ENCODE data around the gene PCDH12.

PCDH12 gene

DNA sequence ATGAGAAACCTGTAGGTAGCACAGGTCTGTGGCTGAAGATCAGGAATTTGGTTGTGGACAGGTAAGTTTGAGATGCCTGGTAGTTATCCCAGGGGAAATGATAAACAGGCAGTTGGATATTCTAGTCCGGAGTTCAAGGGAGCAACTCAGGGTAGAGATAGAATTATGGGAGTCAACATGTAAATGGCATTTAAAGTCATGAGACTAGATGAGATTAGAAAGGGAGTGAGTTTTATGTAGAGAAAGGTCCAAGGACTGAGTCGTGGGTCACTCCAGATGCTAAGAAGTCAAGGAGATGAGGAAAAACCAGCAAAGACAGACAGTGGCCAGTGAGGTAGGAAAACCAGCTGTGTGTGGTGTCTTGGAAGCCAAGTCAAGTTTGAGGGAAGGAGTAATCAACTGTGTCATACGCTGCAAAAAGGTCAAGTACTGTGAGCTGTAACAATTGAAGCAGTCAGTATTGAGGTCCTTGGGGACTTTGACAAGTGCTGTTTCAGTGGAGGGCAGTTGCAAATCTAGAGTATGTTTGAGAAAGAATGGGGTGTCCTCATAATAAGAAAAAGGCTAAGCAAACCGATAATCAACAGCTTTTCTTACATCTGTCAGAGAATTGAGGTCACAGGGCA, 36.6 kb upstream of the PCDH12 start:
- Histone ChIP-seq H3K27ac (ENCODE audit: low read depth, low read length) (no peak overlapping the region), H3K23ac (ENCODE audit: low read length) (no peak overlapping the region), H4K12ac (ENCODE audit: low read depth, low read length) (no peak overlapping the region), H3K4ac (ENCODE audit: low read depth, low read length) (no peak overlapping the region), H3K79me1 (ENCODE audit: low read length) (no peaks in the 10 kb centered on the region), H4K91ac (ENCODE audit: low read depth, low read length) (no peak overlapping the region), H3K4me2 (ENCODE audit: low read length) (no peak overlapping the region), H3K4me3 (ENCODE audit: low read depth, low read length) (no peak overlapping the region), H3K18ac (ENCODE audit: low read length) (no peak overlapping the region), H4K8ac (ENCODE audit: low read depth, low read length) (no peak overlapping the region), H3K79me2 (ENCODE audit: control insufficient read depth, insufficient read depth, low read length, poor library complexity) (no peaks in the 10 kb centered on the region), H3K27me3 (ENCODE audit: insufficient read depth, low read length) (no peaks in the 10 kb centered on the region), H2BK5ac (ENCODE audit: low read depth, low read length, poor library complexity) (no peak overlapping the region), H2BK12ac (ENCODE audit: low read length) (no peak overlapping the region), H3K4me1 (ENCODE audit: control insufficient read depth in 1 of 2, insufficient read depth in 2 of 2, low read length in 2 of 2) (peaks cover 0 to 2% of the 10 kb centered on the region in 2 experiments), H2AK5ac (ENCODE audit: low read length) (no peak overlapping the region), H3K36me3 (ENCODE audit: control insufficient read depth in 1 of 2, insufficient read depth in 2 of 2, low read length in 2 of 2) (peaks cover 11 to 23% of the 10 kb centered on the region in 2 experiments), H3K9ac (ENCODE audit: low read length) (no peak overlapping the region), H2BK120ac (ENCODE audit: insufficient read depth, low read length, poor library complexity) (no peak overlapping the region), H2AFZ (ENCODE audit: insufficient read depth, low read length, poor library complexity) (no peak overlapping the region), H3K14ac (ENCODE audit: low read length) (no peak overlapping the region), H3K9me3 (ENCODE audit: insufficient read depth, low read depth, low read length) (no peaks in the 10 kb centered on the region)
- no peak for DNase-seq
- WGBS (ENCODE audit: extremely low coverage, insufficient coverage, insufficient read length), result no CpG with 5 or more reads among the region's 4 CpGs

DNA sequence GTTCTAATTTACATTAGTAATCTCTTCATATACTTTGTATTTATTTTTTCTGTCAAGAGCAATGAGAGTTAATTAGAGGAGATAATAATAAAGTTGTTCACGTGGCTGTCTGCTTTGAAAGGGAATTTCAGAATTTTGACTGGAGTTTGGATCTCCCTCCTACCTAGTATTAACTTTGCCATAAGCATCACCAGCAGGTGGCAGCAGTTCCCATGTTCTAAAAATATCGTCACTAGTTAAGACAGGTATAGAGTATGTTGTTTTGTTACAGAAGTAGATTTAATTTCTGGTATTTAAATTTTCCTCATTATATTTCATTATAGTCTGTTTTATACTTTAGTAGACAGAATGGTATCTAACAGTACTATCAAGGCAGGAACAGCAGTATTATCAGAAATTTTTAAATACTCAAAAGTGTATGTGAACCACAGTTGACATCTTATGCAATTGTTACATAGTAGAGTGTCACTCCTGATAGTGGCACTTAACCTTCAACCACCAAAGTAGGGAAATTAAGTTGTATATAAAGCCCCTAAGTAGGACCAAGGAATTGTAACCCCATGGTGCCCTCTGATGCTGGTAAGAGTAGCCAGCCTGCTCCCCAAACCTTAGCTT, 34.5 kb upstream of the PCDH12 start:
- Histone ChIP-seq H3K23ac (ENCODE audit: low read length) (no peak overlapping the region), H3K4ac (ENCODE audit: low read depth, low read length) (no peak overlapping the region), H3K9me3 (ENCODE audit: insufficient read depth, low read depth, low read length) (no peaks in the 10 kb centered on the region), H2BK12ac (ENCODE audit: low read length) (no peak overlapping the region), H3K27ac (ENCODE audit: low read depth, low read length) (no peak overlapping the region), H3K79me2 (ENCODE audit: control insufficient read depth, insufficient read depth, low read length, poor library complexity) (no peaks in the 10 kb centered on the region), H4K12ac (ENCODE audit: low read depth, low read length) (no peak overlapping the region), H3K36me3 (ENCODE audit: control insufficient read depth in 1 of 2, insufficient read depth in 2 of 2, low read length in 2 of 2) (peaks cover 13 to 19% of the 10 kb centered on the region in 2 experiments), H2AK5ac (ENCODE audit: low read length) (no peak overlapping the region), H3K4me1 (ENCODE audit: control insufficient read depth in 1 of 2, insufficient read depth in 2 of 2, low read length in 2 of 2) (peaks cover 0 to 2% of the 10 kb centered on the region in 2 experiments), H4K8ac (ENCODE audit: low read depth, low read length) (no peak overlapping the region), H3K79me1 (ENCODE audit: low read length) (no peaks in the 10 kb centered on the region), H4K91ac (ENCODE audit: low read depth, low read length) (no peak overlapping the region), H3K4me3 (ENCODE audit: low read depth, low read length) (no peak overlapping the region), H2BK120ac (ENCODE audit: insufficient read depth, low read length, poor library complexity) (no peak overlapping the region), H3K27me3 (ENCODE audit: insufficient read depth, low read length) (no peaks in the 10 kb centered on the region), H2AFZ (ENCODE audit: insufficient read depth, low read length, poor library complexity) (no peak overlapping the region), H3K18ac (ENCODE audit: low read length) (no peak overlapping the region), H3K9ac (ENCODE audit: low read length) (no peak overlapping the region), H2BK5ac (ENCODE audit: low read depth, low read length, poor library complexity) (no peak overlapping the region), H3K14ac (ENCODE audit: low read length) (no peak overlapping the region), H3K4me2 (ENCODE audit: low read length) (no peak overlapping the region)
- no CpG with 5 or more reads among the region's 2 CpGs for WGBS (ENCODE audit: extremely low coverage, insufficient coverage, insufficient read length)
- DNase-seq, result peak; percentile 73 to 93

DNA sequence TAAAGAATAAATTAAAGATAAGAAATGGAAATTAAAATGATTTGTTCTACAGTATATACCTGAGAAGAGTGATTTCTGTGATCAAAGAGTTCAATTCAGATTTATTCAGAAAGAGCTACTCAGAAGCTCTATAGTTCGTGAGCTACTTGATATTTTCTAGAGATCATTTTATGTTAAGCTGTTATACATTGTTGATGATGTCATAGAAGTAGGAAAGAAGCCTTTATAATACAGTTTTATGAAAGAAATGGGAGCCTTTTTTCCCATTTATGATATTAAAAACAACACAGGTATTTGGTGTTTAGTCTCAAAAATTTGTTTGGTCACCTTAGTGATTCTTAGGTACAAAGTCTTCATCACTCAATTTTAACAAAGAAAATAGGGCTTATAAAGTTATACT, 31.7 kb upstream of the PCDH12 start:
- no peak overlapping the region for H2AFZ ChIP-seq (ENCODE audit: insufficient read depth, low read length, poor library complexity)
- no peaks in the 10 kb centered on the region for H3K9me3 ChIP-seq (ENCODE audit: insufficient read depth, low read depth, low read length)
- H2BK120ac ChIP-seq (ENCODE audit: insufficient read depth, low read length, poor library complexity), result no peak overlapping the region
- H3K14ac ChIP-seq (ENCODE audit: low read length), result no peak overlapping the region
- DNase-seq, result no peak
- H3K36me3 ChIP-seq (ENCODE audit: control insufficient read depth in 1 of 2, insufficient read depth in 2 of 2, low read length in 2 of 2), result peaks cover 17 to 27% of the 10 kb centered on the region in 2 experiments
- H4K91ac ChIP-seq (ENCODE audit: low read depth, low read length), result no peak overlapping the region
- no peak overlapping the region for H3K4ac ChIP-seq (ENCODE audit: low read depth, low read length)
- peaks cover 0 to 2% of the 10 kb centered on the region in 2 experiments for H3K4me1 ChIP-seq (ENCODE audit: control insufficient read depth in 1 of 2, insufficient read depth in 2 of 2, low read length in 2 of 2)
- no peak overlapping the region for H2BK5ac ChIP-seq (ENCODE audit: low read depth, low read length, poor library complexity)
- no peak overlapping the region for H2AK5ac ChIP-seq (ENCODE audit: low read length)
- no peak overlapping the region for H4K12ac ChIP-seq (ENCODE audit: low read depth, low read length)
- H3K9ac ChIP-seq (ENCODE audit: low read length), result no peak overlapping the region
- no peak overlapping the region for H3K18ac ChIP-seq (ENCODE audit: low read length)
- H4K8ac ChIP-seq (ENCODE audit: low read depth, low read length), result no peak overlapping the region
- no CpG with 5 or more reads among the region's 1 CpG for WGBS (ENCODE audit: extremely low coverage, insufficient coverage, insufficient read length)
- no peaks in the 10 kb centered on the region for H3K79me1 ChIP-seq (ENCODE audit: low read length)
- no peak overlapping the region for H3K23ac ChIP-seq (ENCODE audit: low read length)
- H2BK12ac ChIP-seq (ENCODE audit: low read length), result no peak overlapping the region
- no peak overlapping the region for H3K27ac ChIP-seq (ENCODE audit: low read depth, low read length)
- no peaks in the 10 kb centered on the region for H3K79me2 ChIP-seq (ENCODE audit: control insufficient read depth, insufficient read depth, low read length, poor library complexity)
- no peak overlapping the region for H3K4me2 ChIP-seq (ENCODE audit: low read length)
- H3K4me3 ChIP-seq (ENCODE audit: low read depth, low read length), result no peak overlapping the region
- no peaks in the 10 kb centered on the region for H3K27me3 ChIP-seq (ENCODE audit: insufficient read depth, low read length)

DNA sequence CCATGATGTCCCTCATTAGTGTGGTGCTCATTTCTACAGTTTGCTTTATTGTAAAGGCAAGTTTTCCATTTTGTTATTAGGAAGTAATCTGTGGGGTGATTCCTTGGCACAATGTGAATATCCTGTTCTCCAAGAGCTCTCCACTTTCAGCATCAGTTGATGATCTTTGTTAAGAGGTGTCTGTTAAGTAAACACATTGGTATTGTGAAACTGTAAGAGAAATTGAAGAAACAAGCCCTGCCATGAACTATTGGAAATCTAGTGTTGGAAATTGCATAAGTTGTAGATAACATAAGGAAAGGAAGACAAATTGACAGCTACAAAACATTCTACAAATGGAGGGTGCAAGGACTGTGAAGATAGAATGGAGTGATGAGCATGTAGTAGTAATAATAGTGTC, 28.1 kb upstream of the PCDH12 start:
- H2AFZ ChIP-seq (ENCODE audit: insufficient read depth, low read length, poor library complexity), result no peak overlapping the region
- H4K91ac ChIP-seq (ENCODE audit: low read depth, low read length), result no peak overlapping the region

More for the DNA sequence above, 28.1 kb upstream of the PCDH12 start:
- Histone ChIP-seq H4K12ac (ENCODE audit: low read depth, low read length) (no peak overlapping the region), H3K4me3 (ENCODE audit: low read depth, low read length) (no peak overlapping the region), H4K8ac (ENCODE audit: low read depth, low read length) (no peak overlapping the region), H3K27ac (ENCODE audit: low read depth, low read length) (no peak overlapping the region), H2AK5ac (ENCODE audit: low read length) (no peak overlapping the region), H3K9me3 (ENCODE audit: insufficient read depth, low read depth, low read length) (no peaks in the 10 kb centered on the region), H3K79me2 (ENCODE audit: control insufficient read depth, insufficient read depth, low read length, poor library complexity) (no peaks in the 10 kb centered on the region), H3K4me2 (ENCODE audit: low read length) (no peak overlapping the region), H3K36me3 (ENCODE audit: control insufficient read depth in 1 of 2, insufficient read depth in 2 of 2, low read length in 2 of 2) (peaks cover 15 to 29% of the 10 kb centered on the region in 2 experiments), H3K4ac (ENCODE audit: low read depth, low read length) (no peak overlapping the region), H3K18ac (ENCODE audit: low read length) (no peak overlapping the region), H3K23ac (ENCODE audit: low read length) (no peak overlapping the region), H3K9ac (ENCODE audit: low read length) (no peak overlapping the region), H2BK5ac (ENCODE audit: low read depth, low read length, poor library complexity) (no peak overlapping the region), H3K14ac (ENCODE audit: low read length) (no peak overlapping the region), H2BK120ac (ENCODE audit: insufficient read depth, low read length, poor library complexity) (no peak overlapping the region), H2BK12ac (ENCODE audit: low read length) (no peak overlapping the region), H3K27me3 (ENCODE audit: insufficient read depth, low read length) (no peaks in the 10 kb centered on the region), H3K79me1 (ENCODE audit: low read length) (no peaks in the 10 kb centered on the region), H3K4me1 (ENCODE audit: control insufficient read depth in 1 of 2, insufficient read depth in 2 of 2, low read length in 2 of 2) (no peaks in the 10 kb centered on the region)
- DNase-seq, result no peak
